SH-SY5Y (cell line): Measurements from ENCODE around the gene MIPEP.

Experiments
- GATA2 ChIP-seq: IDR thresholded peaks from 2 replicates; pipeline ENCODE4 v1.6.1; 2011; ENCODE audit warnings: mild to moderate bottlenecking, low read depth, low read length
- GATA3 ChIP-seq: IDR thresholded peaks from 2 replicates; pipeline ENCODE4 v1.6.1; 2011; ENCODE audit warnings: low read depth, mild to moderate bottlenecking, low read length, moderate library complexity

DNA sequence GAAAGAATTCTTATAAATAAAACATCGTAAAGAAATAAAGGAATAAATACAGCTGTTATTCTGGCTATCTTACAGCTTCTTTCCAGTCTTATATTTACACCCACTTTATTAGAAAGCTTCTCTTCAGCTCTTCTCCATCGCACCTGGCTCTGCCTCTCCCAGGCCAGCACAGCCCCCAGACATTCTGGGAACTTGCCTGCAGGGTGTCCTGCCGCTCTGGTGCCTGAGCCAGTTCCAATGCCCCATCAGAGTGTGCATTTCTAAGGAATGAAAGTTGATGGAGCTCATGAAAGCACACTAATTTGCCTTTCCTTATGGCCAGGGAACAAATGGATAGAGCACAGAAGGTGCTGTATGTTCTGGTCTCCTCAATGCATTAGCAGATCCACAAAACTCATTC lies 68.7 kb downstream of the MIPEP start:
- no peak for TF ChIP-seq GATA2
- TF ChIP-seq GATA3 = no peak
